Effector CD8-positive, alpha-beta T cell (primary cell): ENCODE results near the gene AHCYL2.
"Not testable (repeated sequence)": the region's sequence is repeated elsewhere in the genome, so short reads cannot be mapped to it uniquely, and the experiment has no call there.

Source experiments
- DNase-seq: peaks from one replicate; lab custom pipeline; 2025; lab: John Stamatoyannopoulos, UW

The AHCYL2 gene

DNA sequence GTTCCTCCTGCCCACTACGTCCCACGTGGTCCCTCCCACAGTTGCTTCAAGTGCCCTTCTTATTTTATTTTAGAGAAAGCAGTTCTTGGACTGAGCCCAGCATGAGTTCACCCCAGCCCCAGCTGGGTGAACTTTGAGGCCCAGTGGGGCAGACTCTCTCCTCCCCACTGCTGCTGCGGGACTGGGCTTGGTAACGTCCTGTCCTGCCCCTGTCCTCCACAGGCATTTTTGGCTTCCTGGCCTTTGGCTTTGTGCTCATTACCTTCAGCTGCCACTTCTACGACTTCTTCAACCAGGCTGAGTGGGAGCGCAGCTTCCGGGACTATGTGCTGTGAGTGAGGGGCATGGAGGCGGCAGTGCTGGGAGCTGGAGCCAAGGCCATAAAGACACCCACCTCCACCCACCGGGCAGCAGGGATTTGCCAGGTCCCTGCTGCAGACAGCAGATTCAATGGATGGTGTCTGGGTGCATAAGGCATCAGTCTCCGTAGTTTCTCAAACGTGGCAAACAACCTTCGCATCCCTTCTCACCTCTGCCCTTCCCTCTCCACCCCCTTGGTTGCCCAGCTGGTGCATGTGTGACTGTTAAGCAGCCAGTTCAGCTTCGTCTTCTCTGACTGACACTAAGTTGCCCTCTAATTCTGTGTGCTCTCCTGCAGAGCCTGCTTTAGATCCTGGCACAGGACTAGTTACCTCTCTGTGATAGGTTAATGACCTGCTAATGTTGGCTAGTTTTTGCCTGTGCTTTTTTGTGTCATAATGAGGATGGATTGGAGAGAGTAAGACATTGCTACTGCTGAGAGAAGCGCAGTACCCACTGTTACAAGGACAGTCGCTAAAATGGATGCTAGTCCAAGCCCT, 15.5 kb upstream of the AHCYL2 start:
- DNase-seq, result no peak

- DNase-seq, result peak; percentile 56
Observed at GRCh38 chr7:129210256-129210988, 14.4 kb upstream of the AHCYL2 start.

DNA sequence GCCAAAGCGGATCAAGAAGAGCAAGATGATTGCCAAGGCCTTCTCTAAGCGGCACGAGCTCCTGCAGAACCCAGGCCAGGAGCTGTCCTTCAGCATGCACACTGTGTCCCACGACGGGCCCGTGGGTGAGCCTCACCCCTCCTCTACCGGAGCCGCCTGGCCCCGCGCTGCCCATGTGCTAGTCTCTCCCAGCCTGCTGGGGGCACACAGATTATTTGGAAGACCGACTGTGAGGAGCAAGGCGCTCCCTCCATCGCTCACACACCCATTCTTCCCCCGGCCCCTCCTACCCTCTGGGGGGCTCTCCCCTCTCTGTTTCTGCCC, 13.9 kb upstream of the AHCYL2 start:
- no peak for DNase-seq

DNA sequence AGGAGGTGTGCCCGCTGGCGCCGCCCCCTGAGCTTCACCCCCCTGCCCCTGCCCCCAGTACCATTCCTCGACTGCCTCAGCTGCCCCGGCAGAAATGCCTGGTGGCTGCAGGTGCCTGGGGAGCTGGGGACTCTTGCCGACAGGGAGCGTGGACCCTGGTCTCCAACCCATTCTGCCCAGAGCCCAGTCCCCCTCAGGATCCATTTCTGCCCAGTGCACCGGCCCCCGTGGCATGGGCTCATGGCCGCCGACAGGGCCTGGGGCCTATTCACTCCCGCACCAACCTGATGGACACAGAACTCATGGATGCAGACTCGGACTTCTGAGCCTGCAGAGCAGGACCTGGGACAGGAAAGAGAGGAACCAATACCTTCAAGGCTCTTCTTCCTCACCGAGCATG, 12.7 kb upstream of the AHCYL2 start:
- no peak for DNase-seq

DNA sequence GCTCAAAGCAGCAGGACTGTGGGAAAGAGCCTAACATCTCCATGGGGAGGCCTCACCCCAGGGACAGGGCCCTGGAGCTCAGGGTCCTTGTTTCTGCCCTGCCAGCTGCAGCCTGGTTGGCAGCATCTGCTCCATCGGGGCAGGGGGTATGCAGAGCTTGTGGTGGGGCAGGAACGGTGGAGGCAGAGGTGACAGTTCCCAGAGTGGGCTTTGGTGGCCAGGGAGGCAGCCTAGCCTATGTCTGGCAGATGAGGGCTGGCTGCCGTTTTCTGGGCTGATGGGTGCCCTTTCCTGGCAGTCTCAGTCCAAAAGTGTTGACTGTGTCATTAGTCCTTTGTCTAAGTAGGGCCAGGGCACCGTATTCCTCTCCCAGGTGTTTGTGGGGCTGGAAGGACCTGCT, 12.2 kb upstream of the AHCYL2 start:
- no peak for DNase-seq

DNA sequence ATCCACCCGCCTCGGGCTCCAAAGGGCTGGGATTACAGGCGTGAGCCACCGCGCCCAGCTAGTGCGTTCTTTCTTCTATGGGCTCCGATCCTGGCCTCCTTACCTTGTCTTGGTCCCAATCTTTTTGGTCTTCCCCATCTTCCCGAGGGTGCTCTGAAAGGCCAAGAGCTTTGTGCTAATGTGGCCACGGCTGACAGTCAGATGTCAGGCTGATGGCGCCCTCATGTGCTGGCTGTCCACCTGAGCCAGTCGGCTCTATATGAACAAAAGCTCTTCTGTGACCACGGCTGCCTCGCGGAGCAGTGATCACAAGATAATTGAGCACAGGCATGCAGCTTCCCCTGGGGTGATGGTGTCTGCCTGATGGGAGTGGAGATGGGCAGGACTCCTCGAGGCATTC, 11.0 kb upstream of the AHCYL2 start:
- no peak for DNase-seq

DNA sequence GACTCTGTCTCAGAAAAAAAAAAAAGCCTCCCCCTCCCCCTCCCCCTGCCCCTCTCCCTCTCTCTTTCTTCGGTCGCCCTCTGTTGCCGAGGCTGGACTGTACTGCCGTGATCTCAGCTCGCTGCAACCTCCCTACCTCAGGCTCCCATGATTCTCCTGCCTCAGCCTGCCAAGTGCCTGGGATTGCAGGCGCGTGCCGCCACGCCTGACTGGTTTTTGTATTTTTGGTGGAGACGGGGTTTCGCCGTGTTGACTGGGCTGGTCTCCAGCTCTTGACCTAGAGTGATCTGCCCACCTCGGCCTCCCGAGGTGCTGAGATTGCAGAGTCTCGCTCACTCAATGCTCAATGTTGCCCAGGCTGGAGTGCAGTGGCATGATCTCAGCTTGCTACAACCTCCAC, 9.1 kb upstream of the AHCYL2 start:
- DNase-seq, result not testable (repeated sequence)

DNA sequence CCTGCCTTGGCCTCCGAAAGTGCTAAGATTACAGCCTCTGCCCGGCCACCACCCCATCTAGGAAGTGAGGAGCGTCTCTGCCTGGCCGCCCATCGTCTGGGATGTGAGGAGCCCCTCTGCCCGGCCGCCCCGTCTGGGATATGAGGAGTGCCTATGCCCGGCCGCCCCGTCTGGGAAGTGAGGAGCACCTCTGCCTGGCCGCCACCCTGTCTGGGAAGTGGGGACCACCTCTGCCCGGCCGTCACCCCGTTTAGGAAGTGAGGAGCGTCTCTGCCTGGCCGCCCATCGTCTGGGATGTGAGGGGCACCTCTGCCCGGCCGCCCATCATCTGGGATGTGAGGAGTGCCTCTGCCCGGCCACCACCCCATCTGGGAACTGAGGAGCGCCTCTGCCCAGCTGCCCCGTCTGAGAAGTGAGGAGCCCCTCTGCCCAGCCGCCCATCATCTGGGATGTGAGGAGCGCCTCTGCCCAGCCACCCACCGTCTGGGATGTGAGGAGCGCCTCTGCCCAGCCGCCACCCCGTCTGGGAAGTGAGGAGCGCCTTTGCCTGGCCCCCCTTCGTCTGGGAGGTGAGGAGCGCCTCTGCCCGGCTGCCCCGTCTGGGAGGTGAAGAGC, 8.6 kb upstream of the AHCYL2 start:
- not testable (repeated sequence) for DNase-seq

GRCh38 chr7:129216821-129217416, 7.9 kb upstream of the AHCYL2 start:
- not testable (repeated sequence) for DNase-seq

DNA sequence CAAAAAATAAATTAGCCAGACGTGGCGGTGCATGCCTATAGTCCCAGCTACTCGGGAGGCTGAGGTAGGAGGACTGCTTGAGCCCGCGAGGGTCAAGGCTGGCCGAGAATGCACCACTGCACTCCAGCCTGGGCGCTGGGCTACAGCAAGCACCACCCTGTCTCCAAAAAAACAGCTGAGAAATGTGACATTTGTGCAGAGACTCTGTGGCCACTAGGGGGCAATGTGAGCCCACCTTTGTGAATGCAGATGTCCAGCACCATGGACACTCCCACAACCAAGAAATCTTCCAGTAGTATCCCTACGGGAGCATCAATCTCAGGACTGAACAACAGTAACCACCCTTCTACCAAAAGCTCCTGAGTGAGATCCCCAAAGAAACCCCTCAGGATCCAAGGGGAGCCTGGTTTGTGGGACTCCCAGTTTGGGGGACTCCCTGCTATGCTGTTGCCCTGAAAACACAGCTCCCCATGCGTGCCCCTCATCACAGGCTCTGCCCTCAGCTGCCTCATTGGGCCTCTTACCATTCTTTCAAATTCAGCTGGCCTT, 6.2 kb upstream of the AHCYL2 start:
- peak; percentile 71 for DNase-seq

DNA sequence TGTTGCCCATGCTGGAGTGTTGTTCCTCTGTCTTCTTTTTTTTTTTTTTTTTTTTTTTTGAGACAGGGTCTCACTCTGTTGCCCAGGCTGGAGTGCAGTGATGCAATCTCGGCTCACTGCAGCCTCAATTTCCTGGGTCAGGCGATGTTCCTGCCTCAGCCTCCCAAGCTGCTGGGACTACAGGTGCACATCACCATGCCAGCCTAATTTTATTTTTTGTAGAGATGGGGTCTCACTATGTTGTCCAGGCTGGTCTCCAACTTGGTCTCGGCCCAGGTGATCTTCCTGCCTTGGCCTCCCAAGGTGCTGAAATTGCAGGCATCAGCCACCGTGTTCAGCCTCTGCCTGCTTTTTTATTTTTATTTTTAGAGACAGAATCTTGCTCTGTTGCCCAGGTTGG, 5.7 kb upstream of the AHCYL2 start:
- not testable (repeated sequence) for DNase-seq

GRCh38 chr7:129222064-129222463, 2.8 kb upstream of the AHCYL2 start:
- DNase-seq, result no peak

GRCh38 chr7:129225206-129225930, 538 bp downstream of the AHCYL2 start:
- peak; percentile 39 for DNase-seq

DNA sequence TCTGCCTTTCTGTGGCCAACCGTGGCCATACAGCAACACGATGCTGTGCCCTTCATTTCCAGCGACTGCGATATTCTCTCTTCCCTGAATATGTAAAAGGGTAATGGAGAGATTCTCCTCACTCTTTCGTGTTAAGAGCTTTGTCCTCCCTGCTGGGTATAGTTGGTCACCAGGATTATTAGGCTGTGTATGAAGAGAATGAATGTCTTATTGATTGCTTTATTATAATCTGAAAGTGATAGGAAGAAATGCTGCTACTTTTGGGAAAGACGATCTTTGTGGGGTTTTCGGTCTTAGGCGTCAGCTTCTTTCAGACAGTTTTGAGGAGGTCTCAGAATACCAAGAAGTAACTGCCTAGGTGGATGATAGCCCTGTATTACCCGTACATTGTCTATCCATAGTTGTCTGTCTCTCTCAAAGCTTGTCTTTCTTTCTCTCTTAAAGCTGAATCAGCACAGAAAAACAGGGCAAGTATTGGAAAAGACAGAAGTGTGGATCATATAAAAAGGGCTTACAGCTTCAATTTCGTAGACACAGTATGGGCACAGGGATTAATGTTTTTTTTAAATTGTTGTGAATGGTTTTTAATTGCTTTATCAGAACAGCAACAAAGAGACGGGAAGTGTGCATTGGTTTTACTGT, 1.2 kb downstream of the AHCYL2 start:
- DNase-seq, result no peak

- DNase-seq, result no peak
Observed at GRCh38 chr7:129227646-129228578, 3.1 kb downstream of the AHCYL2 start.

DNA sequence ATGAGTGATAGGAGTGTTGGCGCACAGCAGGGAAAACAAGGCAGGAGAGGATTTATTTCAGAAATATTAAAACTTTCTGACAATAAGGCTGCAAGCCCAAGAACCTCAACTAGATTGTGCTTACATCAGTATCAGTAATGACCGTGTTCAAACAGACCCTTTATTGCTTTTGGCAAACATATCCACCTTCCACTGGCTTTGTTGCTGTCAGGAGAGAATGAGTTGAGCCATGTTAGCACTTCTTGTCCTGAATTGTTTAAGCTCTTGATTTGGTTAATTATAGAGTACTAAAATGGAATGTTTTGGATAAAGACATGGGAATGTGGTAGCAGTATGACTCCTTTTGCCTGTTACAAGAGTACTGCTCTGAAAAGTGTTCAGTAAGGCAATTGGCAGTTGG, 3.8 kb downstream of the AHCYL2 start:
- no peak for DNase-seq

DNA sequence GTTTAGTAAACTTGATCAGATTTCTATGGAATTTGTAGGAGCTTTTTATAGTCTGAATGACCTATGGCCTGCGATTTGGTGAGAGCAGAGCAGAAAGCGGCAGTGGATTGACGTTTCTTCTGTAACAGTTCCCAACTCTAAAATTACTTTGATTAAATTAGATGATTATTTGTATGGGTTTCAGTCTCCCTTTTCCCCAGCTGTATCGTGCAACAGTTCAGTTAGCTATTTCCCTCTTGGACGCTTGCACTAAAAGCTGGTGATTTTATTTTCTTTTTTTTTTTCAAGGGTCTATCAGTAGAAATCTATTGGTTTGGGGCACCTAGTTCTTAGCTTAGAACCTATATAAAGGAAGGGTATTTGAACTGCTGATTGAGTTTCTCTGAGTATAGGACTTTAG, 6.8 kb downstream of the AHCYL2 start:
- no peak for DNase-seq

GRCh38 chr7:129238546-129238945, 13.7 kb downstream of the AHCYL2 start:
- no peak for DNase-seq

- DNase-seq, result no peak
Observed at GRCh38 chr7:129240119-129240820, 15.4 kb downstream of the AHCYL2 start.
